NB4 (cell line): ENCODE results near the gene GLYR1.

Experiments used
- MYC ChIP-seq: IDR thresholded peaks from 2 replicates; pipeline ENCODE4 v1.6.1; 2011; ENCODE audit warnings: low read depth, low read length
- POLR2A ChIP-seq: IDR thresholded peaks from 2 replicates; pipeline ENCODE4 v1.6.1; 2011; ENCODE audit warnings: mild to moderate bottlenecking; ENCODE audit not compliant: insufficient read length; ENCODE audit errors: extremely low read depth
- TF ChIP-seq, protein P1 (sequence below): IDR thresholded peaks from one replicate; pipeline ENCODE4 v1.5.1; 2012; ENCODE audit warnings: low read depth, low read length

DNA sequence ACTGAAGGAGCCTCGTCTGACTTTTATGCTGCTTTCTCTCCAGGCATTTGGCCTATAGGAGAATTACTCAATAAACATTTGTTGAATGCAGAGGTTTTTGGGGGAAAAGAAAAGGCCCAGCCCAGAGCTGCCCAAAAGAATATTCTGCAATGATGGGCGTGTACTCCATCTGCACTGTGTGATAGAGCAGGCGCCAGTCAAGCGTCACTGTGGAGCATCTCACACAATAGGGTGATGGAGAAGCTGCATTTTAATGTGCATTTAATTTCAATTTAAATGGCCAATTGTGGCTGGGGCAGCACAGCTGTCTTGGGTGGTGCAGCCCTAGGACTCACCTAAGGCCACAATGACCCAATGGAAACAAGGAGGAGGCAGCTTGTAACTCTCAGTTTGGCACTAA lies 20.6 kb downstream of the GLYR1 start:
- TF ChIP-seq, protein P1, sequence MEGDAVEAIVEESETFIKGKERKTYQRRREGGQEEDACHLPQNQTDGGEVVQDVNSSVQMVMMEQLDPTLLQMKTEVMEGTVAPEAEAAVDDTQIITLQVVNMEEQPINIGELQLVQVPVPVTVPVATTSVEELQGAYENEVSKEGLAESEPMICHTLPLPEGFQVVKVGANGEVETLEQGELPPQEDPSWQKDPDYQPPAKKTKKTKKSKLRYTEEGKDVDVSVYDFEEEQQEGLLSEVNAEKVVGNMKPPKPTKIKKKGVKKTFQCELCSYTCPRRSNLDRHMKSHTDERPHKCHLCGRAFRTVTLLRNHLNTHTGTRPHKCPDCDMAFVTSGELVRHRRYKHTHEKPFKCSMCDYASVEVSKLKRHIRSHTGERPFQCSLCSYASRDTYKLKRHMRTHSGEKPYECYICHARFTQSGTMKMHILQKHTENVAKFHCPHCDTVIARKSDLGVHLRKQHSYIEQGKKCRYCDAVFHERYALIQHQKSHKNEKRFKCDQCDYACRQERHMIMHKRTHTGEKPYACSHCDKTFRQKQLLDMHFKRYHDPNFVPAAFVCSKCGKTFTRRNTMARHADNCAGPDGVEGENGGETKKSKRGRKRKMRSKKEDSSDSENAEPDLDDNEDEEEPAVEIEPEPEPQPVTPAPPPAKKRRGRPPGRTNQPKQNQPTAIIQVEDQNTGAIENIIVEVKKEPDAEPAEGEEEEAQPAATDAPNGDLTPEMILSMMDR, result no peak
- no peak for TF ChIP-seq MYC
- no peak for TF ChIP-seq POLR2A
